ENCODE data around the gene RRP9. TPM values are rescaled to one million over a fixed set of nuclear protein-coding genes. Genes with fewer than 3 reads are reported as not detected.

Gene RRP9
- total RNA-seq, 3 donors from 2014 or later (not counting 1 experiment from before 2014, with no cell fraction given), result 11.2 to 13.0 (median 12.7) TPM

DNA sequence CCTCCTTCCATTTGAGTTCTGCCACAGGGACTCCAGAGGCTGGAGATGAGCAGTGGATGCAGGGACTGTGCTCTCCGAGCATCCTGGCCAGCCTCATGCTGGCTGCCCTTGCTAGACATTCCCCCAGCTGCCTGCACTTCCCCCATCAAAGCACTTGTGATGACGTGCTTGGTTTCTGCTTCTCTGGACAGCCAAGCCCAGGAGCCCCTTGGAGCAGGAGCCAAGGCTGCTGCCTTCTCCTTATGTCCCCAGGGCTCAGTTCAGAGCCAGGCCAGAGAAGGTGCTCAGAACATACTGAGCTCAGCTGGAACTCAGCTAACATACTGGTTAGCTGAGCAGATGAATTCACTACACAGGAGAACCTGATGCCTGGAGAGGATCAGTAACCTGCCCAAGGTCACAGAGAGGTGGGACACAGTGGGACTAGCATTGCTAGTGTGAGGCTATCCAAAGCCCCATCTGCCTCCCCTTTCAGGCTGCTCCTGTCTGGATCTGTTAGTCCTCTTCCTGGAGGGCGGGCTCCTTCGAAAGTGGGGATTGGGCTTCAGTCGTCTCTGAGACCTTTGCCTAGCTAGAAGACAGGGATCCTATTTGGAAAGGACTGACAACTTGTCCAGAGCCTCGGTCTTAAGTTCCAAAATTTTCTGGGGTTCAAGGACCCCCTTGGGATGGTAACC lies 21.3 kb upstream of the RRP9 start:
- intact Hi-C loops (cut with micrococcal nuclease), result no loop called here
- WGBS (ENCODE audit: insufficient coverage), result 89% methylated on average over 6 of the region's 6 CpGs
- ATAC-seq, result no peak

GRCh38 chr3:51961602-51962569 lies 20.2 kb upstream of the RRP9 start:
- H3K27ac Mint-ChIP-seq, result no peak overlapping the region
- Histone ChIP-seq H3K36me3 (ENCODE audit: control insufficient read depth, insufficient read depth, low read length) (no peaks in the 10 kb centered on the region), H3K9me3 (ENCODE audit: control insufficient read depth, insufficient read depth, low read length) (no peaks in the 10 kb centered on the region), H3K4me3 (ENCODE audit: low read length) (no peak overlapping the region), H3K4me1 (ENCODE audit: control insufficient read depth, insufficient read depth, low read length) (peaks cover 10% of the 10 kb centered on the region), H3K27me3 (ENCODE audit: control insufficient read depth, insufficient read depth, low read length) (peaks cover 16% of the 10 kb centered on the region), H3K27ac (ENCODE audit: low read length) (no peak overlapping the region)
- DNase-seq (no peak), ATAC-seq (no peak)
- H3K9me3 Mint-ChIP-seq, result no peaks in the 10 kb centered on the region
- peaks cover 7 to 10% of the 10 kb centered on the region in 2 donors for H3K27me3 Mint-ChIP-seq (ENCODE audit: low read depth in 2 of 2)
- no peak overlapping the region for H3K4me3 Mint-ChIP-seq
- TF ChIP-seq CTCF (IDR thresholded peaks at IDR 0.05), result no peak
- H3K4me1 Mint-ChIP-seq, result peaks cover 0 to 17% of the 10 kb centered on the region in 2 donors
- intact Hi-C loops (cut with micrococcal nuclease), result no loop called here
- 83% methylated on average over 9 of the region's 9 CpGs for WGBS (ENCODE audit: insufficient coverage)
- H3K36me3 Mint-ChIP-seq, result no peaks in the 10 kb centered on the region

More for the DNA sequence above, 21.3 kb upstream of the RRP9 start:
- Mint-ChIP-seq H3K27me3 (ENCODE audit: low read depth in 2 of 2) (peaks cover 7 to 10% of the 10 kb centered on the region in 2 donors), H3K36me3 (no peaks in the 10 kb centered on the region), H3K27ac (no peak overlapping the region), H3K4me1 (peaks cover 0 to 21% of the 10 kb centered on the region in 2 donors), H3K4me3 (no peak overlapping the region), H3K9me3 (no peaks in the 10 kb centered on the region)
- peaks cover 11% of the 10 kb centered on the region for H3K4me1 ChIP-seq (ENCODE audit: control insufficient read depth, insufficient read depth, low read length)
- no peak overlapping the region for H3K4me3 ChIP-seq (ENCODE audit: low read length)
- H3K36me3 ChIP-seq (ENCODE audit: control insufficient read depth, insufficient read depth, low read length), result no peaks in the 10 kb centered on the region
- H3K27ac ChIP-seq (ENCODE audit: low read length), result no peak overlapping the region
- no peak for DNase-seq
- no peak for TF ChIP-seq CTCF (IDR thresholded peaks at IDR 0.05)
- H3K9me3 ChIP-seq (ENCODE audit: control insufficient read depth, insufficient read depth, low read length), result no peaks in the 10 kb centered on the region
- peaks cover 6% of the 10 kb centered on the region for H3K27me3 ChIP-seq (ENCODE audit: control insufficient read depth, insufficient read depth, low read length)

- no peak for ATAC-seq
Observed at GRCh38 chr3:51961011-51961410, 19.3 kb upstream of the RRP9 start.

More at GRCh38 chr3:51961011-51961410, 19.3 kb upstream of the RRP9 start:
- no peaks in the 10 kb centered on the region for H3K9me3 ChIP-seq (ENCODE audit: control insufficient read depth, insufficient read depth, low read length)
- peaks cover 20% of the 10 kb centered on the region for H3K27me3 ChIP-seq (ENCODE audit: control insufficient read depth, insufficient read depth, low read length)
- peaks cover 0 to 16% of the 10 kb centered on the region in 2 donors for H3K4me1 Mint-ChIP-seq
- no peak for TF ChIP-seq CTCF (IDR thresholded peaks at IDR 0.05)
- H3K27ac Mint-ChIP-seq, result no peak overlapping the region
- no peaks in the 10 kb centered on the region for H3K36me3 ChIP-seq (ENCODE audit: control insufficient read depth, insufficient read depth, low read length)
- H3K27ac ChIP-seq (ENCODE audit: low read length), result no peak overlapping the region
- H3K4me1 ChIP-seq (ENCODE audit: control insufficient read depth, insufficient read depth, low read length), result peaks cover 10% of the 10 kb centered on the region
- no peaks in the 10 kb centered on the region for H3K9me3 Mint-ChIP-seq
- H3K36me3 Mint-ChIP-seq, result no peaks in the 10 kb centered on the region
- DNase-seq, result no peak
- no peak overlapping the region for H3K4me3 Mint-ChIP-seq
- H3K4me3 ChIP-seq (ENCODE audit: low read length), result no peak overlapping the region
- WGBS (ENCODE audit: insufficient coverage), result 89% methylated on average over 18 of the region's 18 CpGs
- intact Hi-C loops (cut with micrococcal nuclease), result no loop called here
- H3K27me3 Mint-ChIP-seq (ENCODE audit: low read depth in 2 of 2), result peaks cover 7 to 14% of the 10 kb centered on the region in 2 donors
